Stimulated activated CD8-positive, alpha-beta memory T cell treated with anti-CD3 and anti-CD28 coated beads, Interleukin-15, amount 100 ng/mL, for 24 hours (primary cell): ENCODE data around the gene S100P.
"Not testable (repeated sequence)": the region's sequence is repeated elsewhere in the genome, so short reads cannot be mapped to it uniquely, and the experiment has no call there.

ENCODE experiments used
- DNase-seq: peaks from one replicate; pipeline ENCODE4 v3.0.0-alpha.2; 2020; ENCODE audit warnings: low read depth

The S100P gene

GRCh38 chr4:6724421-6725111, 30.9 kb downstream of the S100P start:
- no peak for DNase-seq

GRCh38 chr4:6725427-6725961, 31.8 kb downstream of the S100P start:
- DNase-seq: not testable (repeated sequence)

- DNase-seq: no peak
Measured at GRCh38 chr4:6727081-6727942, 33.6 kb downstream of the S100P start.

- DNase-seq: no peak
Measured at GRCh38 chr4:6727943-6728250, 34.2 kb downstream of the S100P start.

GRCh38 chr4:6728320-6729029, 34.8 kb downstream of the S100P start:
- no peak for DNase-seq

- DNase-seq: no peak
Measured at GRCh38 chr4:6730603-6731317, 37.1 kb downstream of the S100P start.

GRCh38 chr4:6731318-6731675, 37.6 kb downstream of the S100P start:
- no peak for DNase-seq

- DNase-seq: no peak
Measured at GRCh38 chr4:6731780-6732179, 38.1 kb downstream of the S100P start.

- no peak for DNase-seq
Measured at GRCh38 chr4:6732441-6733357, 39.0 kb downstream of the S100P start.

GRCh38 chr4:6733358-6734164, 39.9 kb downstream of the S100P start:
- no peak for DNase-seq

GRCh38 chr4:6734165-6734786, 40.6 kb downstream of the S100P start:
- DNase-seq: no peak

- no peak for DNase-seq
Measured at GRCh38 chr4:6739920-6740319, 46.2 kb downstream of the S100P start.

- no peak for DNase-seq
Measured at GRCh38 chr4:6740347-6740746, 46.7 kb downstream of the S100P start.

GRCh38 chr4:6742507-6742906, 48.8 kb downstream of the S100P start:
- no peak for DNase-seq

- no peak for DNase-seq
Measured at GRCh38 chr4:6742989-6743388, 49.3 kb downstream of the S100P start.
